ENCODE results near the gene SELPLG.

- TF ChIP-seq POLR2A (IDR thresholded peaks at IDR 0.05; ENCODE audit: low read length) (no peak), GATA1 (IDR thresholded peaks at IDR 0.05; ENCODE audit: low read depth, low read length) (no peak)
Observed at GRCh38 chr12:108672054-108672453, 38.4 kb upstream of the SELPLG start.

Measured in erythroblast (primary cell).